ENCODE results near the gene RNU1-4. TPM values are rescaled to one million over a fixed set of nuclear protein-coding genes. Genes with fewer than 3 reads are reported as not detected.
"Not testable (repeated sequence)": the region's sequence is repeated elsewhere in the genome, so short reads cannot be mapped to it uniquely, and the experiment has no call there.

The RNU1-4 gene
- total and polyA plus RNA-seq, 2 donors (not counting 3 experiments of a cell fraction or from before 2014, with no cell fraction given): 206 to 1,319 TPM

DNA sequence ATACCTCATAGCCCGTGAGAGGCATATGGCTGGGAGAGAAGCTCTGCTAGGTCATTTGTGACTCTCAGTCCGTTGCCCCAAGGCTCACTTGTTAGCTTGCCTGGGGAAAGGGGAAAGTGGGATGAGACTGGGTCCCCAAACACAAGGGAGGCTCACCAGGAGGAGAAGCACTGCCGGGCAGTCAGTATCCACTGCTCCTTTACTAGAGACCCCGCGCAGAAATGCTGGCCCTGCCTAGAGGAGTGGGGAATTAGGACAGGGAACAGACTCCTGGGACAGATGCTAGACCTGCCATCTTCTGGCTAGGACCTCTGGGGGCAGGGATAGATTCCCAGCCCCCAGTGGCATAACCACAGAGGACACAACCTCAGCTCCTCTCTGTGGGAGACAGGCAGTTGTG, 17.7 kb downstream of the RNU1-4 start:
- H4K20me1 ChIP-seq (replicated peaks; ENCODE audit: control insufficient read depth, extremely low read depth, insufficient read depth, low read length); H3K27ac ChIP-seq (ENCODE audit: insufficient read depth, low read depth, low read length); H3K79me2 ChIP-seq (ENCODE audit: control insufficient read depth, insufficient read depth, low read length); H3K36me3 ChIP-seq (ENCODE audit: control insufficient read depth in 2 of 2, extremely low read depth in 1 of 2, insufficient read depth in 2 of 2, low read length in 2 of 2); dilution Hi-C loops (cut with MboI; ENCODE audit: extremely low pct_ligation_motif_present, low sequenced_read_pairs); H2AFZ ChIP-seq (ENCODE audit: low read depth, low read length); H3K9ac ChIP-seq (replicated peaks; ENCODE audit: extremely low read depth, insufficient read depth, low read length); intact Hi-C loops (cut with micrococcal nuclease); H3K4me3 ChIP-seq (replicated peaks in 1 of 3; ENCODE audit: insufficient read depth in 1 of 3, low read depth in 1 of 3, low read length in 3 of 3); FAIRE-seq; POLR2A ChIA-PET; H3K9me3 ChIP-seq (replicated peaks; ENCODE audit: control insufficient read depth, insufficient read depth, low read length); DNase-seq (ENCODE audit: low read depth, low spot score); CTCF ChIA-PET; H3K4me1 ChIP-seq (ENCODE audit: control insufficient read depth, extremely low read depth, insufficient read depth, low read length); H3K27me3 ChIP-seq (ENCODE audit: control insufficient read depth in 2 of 2, insufficient read depth in 2 of 2, low read length in 2 of 2); BruUV-seq (replicated peaks); H3K4me2 ChIP-seq (ENCODE audit: insufficient read depth, low read length); H3K9me1 ChIP-seq (replicated peaks; ENCODE audit: control insufficient read depth, extremely low read depth, insufficient read depth, low read length): not testable (repeated sequence)

DNA sequence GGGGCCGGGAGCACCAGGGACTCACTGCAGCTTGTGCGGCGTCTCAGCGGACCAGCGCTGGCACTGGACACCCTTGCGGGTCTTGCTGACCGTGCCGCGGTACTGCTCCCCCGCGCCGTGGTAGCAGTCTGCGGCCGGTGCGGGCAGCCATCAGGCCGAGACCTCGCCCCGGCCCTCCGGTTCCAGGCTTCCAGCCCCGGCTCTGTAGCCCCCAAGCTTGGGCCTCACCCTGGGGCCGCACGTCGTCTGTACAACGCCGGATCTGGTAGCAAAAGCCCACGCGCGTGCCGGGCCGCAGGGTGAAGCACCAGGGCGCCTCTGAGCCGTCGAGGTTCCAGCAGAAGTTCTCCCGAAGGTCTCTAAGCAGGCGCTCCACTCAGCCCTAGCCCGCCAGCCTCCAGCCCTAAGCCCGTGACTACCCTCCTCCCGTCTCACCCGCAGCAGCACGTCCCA, 18.8 kb downstream of the RNU1-4 start:
- BruUV-seq (replicated peaks); H3K27ac ChIP-seq (ENCODE audit: insufficient read depth, low read depth, low read length); H3K4me1 ChIP-seq (ENCODE audit: control insufficient read depth, extremely low read depth, insufficient read depth, low read length); H3K4me3 ChIP-seq (replicated peaks in 1 of 3; ENCODE audit: insufficient read depth in 1 of 3, low read depth in 1 of 3, low read length in 3 of 3); intact Hi-C loops (cut with micrococcal nuclease); FAIRE-seq; H2AFZ ChIP-seq (ENCODE audit: low read depth, low read length); H3K4me2 ChIP-seq (ENCODE audit: insufficient read depth, low read length); H3K27me3 ChIP-seq (ENCODE audit: control insufficient read depth in 2 of 2, insufficient read depth in 2 of 2, low read length in 2 of 2); H3K9ac ChIP-seq (replicated peaks; ENCODE audit: extremely low read depth, insufficient read depth, low read length); H4K20me1 ChIP-seq (replicated peaks; ENCODE audit: control insufficient read depth, extremely low read depth, insufficient read depth, low read length); dilution Hi-C loops (cut with MboI; ENCODE audit: extremely low pct_ligation_motif_present, low sequenced_read_pairs); DNase-seq (ENCODE audit: low read depth, low spot score); POLR2A ChIA-PET; H3K79me2 ChIP-seq (ENCODE audit: control insufficient read depth, insufficient read depth, low read length); H3K9me3 ChIP-seq (replicated peaks; ENCODE audit: control insufficient read depth, insufficient read depth, low read length); CTCF ChIA-PET; H3K9me1 ChIP-seq (replicated peaks; ENCODE audit: control insufficient read depth, extremely low read depth, insufficient read depth, low read length); H3K36me3 ChIP-seq (ENCODE audit: control insufficient read depth in 2 of 2, extremely low read depth in 1 of 2, insufficient read depth in 2 of 2, low read length in 2 of 2): not testable (repeated sequence)

GRCh38 chr1:16759650-16760455, 19.5 kb downstream of the RNU1-4 start:
- CTCF ChIA-PET: not testable (repeated sequence)

DNA sequence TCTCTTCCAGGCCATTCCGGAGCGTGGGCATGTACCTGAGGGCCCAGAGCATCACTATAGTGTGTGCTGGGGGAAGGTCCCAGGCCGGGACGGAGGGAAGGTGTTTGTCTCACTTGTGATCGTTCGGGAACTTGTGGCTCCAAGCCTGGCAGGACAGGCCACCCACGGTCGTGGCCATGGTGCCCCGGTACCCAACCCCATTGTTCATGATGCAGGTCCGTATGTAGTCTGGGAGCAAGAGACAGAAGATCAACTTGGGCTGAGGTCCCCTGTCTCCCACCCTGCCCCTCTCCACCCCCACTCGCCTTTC, 20.1 kb downstream of the RNU1-4 start:
- DNase-seq (ENCODE audit: low read depth, low spot score); intact Hi-C loops (cut with micrococcal nuclease); BruUV-seq (replicated peaks): not testable (repeated sequence)

More at GRCh38 chr1:16759650-16760455, 19.5 kb downstream of the RNU1-4 start:
- H3K4me3 ChIP-seq (replicated peaks in 1 of 3; ENCODE audit: insufficient read depth in 1 of 3, low read depth in 1 of 3, low read length in 3 of 3); BruUV-seq (replicated peaks); H3K9me1 ChIP-seq (replicated peaks; ENCODE audit: control insufficient read depth, extremely low read depth, insufficient read depth, low read length); POLR2A ChIA-PET; H3K4me1 ChIP-seq (ENCODE audit: control insufficient read depth, extremely low read depth, insufficient read depth, low read length); H3K4me2 ChIP-seq (ENCODE audit: insufficient read depth, low read length); H3K36me3 ChIP-seq (ENCODE audit: control insufficient read depth in 2 of 2, extremely low read depth in 1 of 2, insufficient read depth in 2 of 2, low read length in 2 of 2); H3K27ac ChIP-seq (ENCODE audit: insufficient read depth, low read depth, low read length); DNase-seq (ENCODE audit: low read depth, low spot score); H3K9ac ChIP-seq (replicated peaks; ENCODE audit: extremely low read depth, insufficient read depth, low read length); H3K9me3 ChIP-seq (replicated peaks; ENCODE audit: control insufficient read depth, insufficient read depth, low read length); H2AFZ ChIP-seq (ENCODE audit: low read depth, low read length); H4K20me1 ChIP-seq (replicated peaks; ENCODE audit: control insufficient read depth, extremely low read depth, insufficient read depth, low read length); FAIRE-seq; H3K79me2 ChIP-seq (ENCODE audit: control insufficient read depth, insufficient read depth, low read length); dilution Hi-C loops (cut with MboI; ENCODE audit: extremely low pct_ligation_motif_present, low sequenced_read_pairs); intact Hi-C loops (cut with micrococcal nuclease); H3K27me3 ChIP-seq (ENCODE audit: control insufficient read depth in 2 of 2, insufficient read depth in 2 of 2, low read length in 2 of 2): not testable (repeated sequence)

More for the DNA sequence above, 20.1 kb downstream of the RNU1-4 start:
- H3K27ac ChIP-seq (ENCODE audit: insufficient read depth, low read depth, low read length); H3K79me2 ChIP-seq (ENCODE audit: control insufficient read depth, insufficient read depth, low read length); H2AFZ ChIP-seq (ENCODE audit: low read depth, low read length); H3K4me3 ChIP-seq (replicated peaks in 1 of 3; ENCODE audit: insufficient read depth in 1 of 3, low read depth in 1 of 3, low read length in 3 of 3); dilution Hi-C loops (cut with MboI; ENCODE audit: extremely low pct_ligation_motif_present, low sequenced_read_pairs); POLR2A ChIA-PET; FAIRE-seq; CTCF ChIA-PET; H3K9me1 ChIP-seq (replicated peaks; ENCODE audit: control insufficient read depth, extremely low read depth, insufficient read depth, low read length); H3K4me2 ChIP-seq (ENCODE audit: insufficient read depth, low read length); H3K36me3 ChIP-seq (ENCODE audit: control insufficient read depth in 2 of 2, extremely low read depth in 1 of 2, insufficient read depth in 2 of 2, low read length in 2 of 2); H4K20me1 ChIP-seq (replicated peaks; ENCODE audit: control insufficient read depth, extremely low read depth, insufficient read depth, low read length); H3K9ac ChIP-seq (replicated peaks; ENCODE audit: extremely low read depth, insufficient read depth, low read length); H3K9me3 ChIP-seq (replicated peaks; ENCODE audit: control insufficient read depth, insufficient read depth, low read length); H3K27me3 ChIP-seq (ENCODE audit: control insufficient read depth in 2 of 2, insufficient read depth in 2 of 2, low read length in 2 of 2); H3K4me1 ChIP-seq (ENCODE audit: control insufficient read depth, extremely low read depth, insufficient read depth, low read length): not testable (repeated sequence)
